A673 (cell line): ENCODE results near the gene RNU5D-1. TPM values are rescaled to one million over a fixed set of nuclear protein-coding genes. Genes with fewer than 3 reads are reported as not detected.

ENCODE experiments used
- BruUV-seq: library from RNA; stranded (reverse); fragments of 400-500 nt; replicated peaks from 2 replicates; lab custom pipeline; 2021; lab: Mats Ljungman, UMichigan
- CTCF ChIA-PET: fragments of 300-600 bp; sonication (Branson Sonifier 250); formaldehyde crosslinking; loops from one replicate; lab custom pipeline; 2022; ENCODE audit warnings: antibody characterized with exemption; lab: Charles Lee
- POLR2A ChIA-PET: fragments of 300-600 bp; sonication (Branson Sonifier 250); formaldehyde crosslinking; loops from one replicate; lab custom pipeline; 2022; ENCODE audit warnings: antibody characterized with exemption; ENCODE audit not compliant: low non-redundant PET; lab: Charles Lee
- DNase-seq: peaks from one replicate; pipeline ENCODE4 v3.0.0-alpha.2; 2015; ENCODE audit warnings: low spot score
- H3K27ac ChIP-seq: fragments of 200-600 bp; sonication (generic); 2 replicates; pipeline ENCODE4 v1.5.1; 2016; ENCODE audit warnings: mixed run types, low read depth, mild to moderate bottlenecking, mixed read lengths, antibody characterized with exemption, low read length; ENCODE audit not compliant: poor library complexity, severe bottlenecking
- H3K27me3 ChIP-seq: fragments of 200-600 bp; sonication (generic); replicated peaks from 2 replicates; pipeline ENCODE4 v1.6.1; 2017; ENCODE audit warnings: mixed run types, low read depth, mild to moderate bottlenecking, mixed read lengths, antibody characterized with exemption, low read length; ENCODE audit not compliant: insufficient read depth, poor library complexity
- H3K36me3 ChIP-seq: fragments of 200-600 bp; sonication (generic); 2 replicates; pipeline ENCODE4 v1.6.1; 2016; ENCODE audit warnings: mixed run types, mild to moderate bottlenecking, mixed read lengths, antibody characterized with exemption, low read length; ENCODE audit not compliant: insufficient read depth, poor library complexity, severe bottlenecking
- H3K4me1 ChIP-seq: fragments of 200-600 bp; sonication (generic); 2 replicates; pipeline ENCODE4 v1.6.1; 2017; ENCODE audit warnings: mixed run types, mild to moderate bottlenecking, mixed read lengths, antibody characterized with exemption, low read length; ENCODE audit not compliant: insufficient read depth, poor library complexity, severe bottlenecking
- H3K4me3 ChIP-seq: fragments of 200-600 bp; sonication (generic); 2 replicates; pipeline ENCODE4 v1.5.1; 2016; ENCODE audit warnings: low read depth, mixed run types, mild to moderate bottlenecking, mixed read lengths, low read length; ENCODE audit not compliant: poor library complexity, severe bottlenecking
- H3K9me3 ChIP-seq: fragments of 200-600 bp; sonication (generic); 2 replicates; pipeline ENCODE4 v1.6.1; 2016; ENCODE audit warnings: mixed run types, low read depth, mild to moderate bottlenecking, mixed read lengths, antibody characterized with exemption, low read length; ENCODE audit not compliant: poor library complexity, severe bottlenecking
- EZH2 ChIP-seq: fragments of 200-600 bp; sonication (generic); IDR thresholded peaks from 2 replicates; pipeline ENCODE4 v1.6.1; 2017; ENCODE audit warnings: borderline replicate concordance, low read depth, mild to moderate bottlenecking, mixed read lengths, antibody characterized with exemption, low read length; ENCODE audit not compliant: poor library complexity, severe bottlenecking
- intact Hi-C: fragments of 100-400 bp; cut with micrococcal nuclease; formaldehyde crosslinking; loops from one replicate; pipeline ENCODE4 v1.10.0; 2022; ENCODE audit not compliant: unreplicated experiment
- total RNA-seq: library from RNA; stranded (reverse); gene quantifications from 2 replicates; pipeline ENCODE4 v1.2.3, GENCODE V29; 2021
- TF ChIP-seq, protein P1 (sequence below): fragments of 300-800, 200-600 bp; sonication (generic); conservative IDR thresholded peaks from 2 replicates; pipeline ENCODE4 v1.5.1; 2017; ENCODE audit warnings: low read depth, mild to moderate bottlenecking, antibody characterized with exemption, low read length, moderate library complexity, mixed read lengths

RNU5D-1 gene
- total RNA-seq, 1 experiment from 2014 or later: not detected

DNA sequence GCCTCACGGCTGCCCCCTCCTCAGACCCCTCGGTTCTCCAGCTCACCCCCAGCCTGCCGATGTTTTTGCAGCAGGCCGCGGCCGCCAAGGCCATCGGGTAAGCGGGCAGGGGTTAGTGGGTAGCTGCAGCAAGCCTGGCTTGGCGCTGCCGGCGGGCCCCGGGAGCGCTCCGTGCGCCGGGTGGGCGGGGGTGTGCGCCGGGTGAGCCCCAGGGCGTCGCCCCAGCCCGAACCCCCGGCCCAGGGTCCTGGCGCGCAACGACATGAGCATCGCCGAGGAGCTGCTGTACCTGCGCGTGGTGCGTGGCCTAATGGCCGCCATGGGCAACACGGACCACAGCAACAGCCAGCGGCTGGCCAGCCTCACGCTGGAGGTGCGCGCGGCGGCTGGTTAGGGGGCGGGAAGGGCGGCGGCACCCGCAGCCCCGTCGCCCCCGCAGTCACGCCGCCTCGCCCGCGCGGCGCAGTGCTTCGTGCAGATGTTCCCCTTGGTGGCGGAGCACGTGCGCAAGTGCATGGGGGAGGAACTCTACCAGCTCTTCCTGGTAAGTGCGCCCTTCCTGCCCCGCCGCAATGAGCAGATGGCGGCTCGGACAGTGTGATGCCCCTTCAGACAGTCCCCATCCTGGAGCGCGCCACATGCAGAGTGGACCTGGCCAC lies 6.5 kb downstream of the RNU5D-1 start:
- BruUV-seq: no TSS peak
- Histone ChIP-seq H3K4me3 (no peak overlapping the region), H3K27ac (no peak overlapping the region), H3K36me3 (no peaks in the 10 kb centered on the region), H3K4me1 (peaks cover 8% of the 10 kb centered on the region), H3K27me3 (no peaks in the 10 kb centered on the region), H3K9me3 (no peaks in the 10 kb centered on the region)
- no peak for TF ChIP-seq EZH2
- CTCF ChIA-PET: no interaction called here
- no peak for DNase-seq
- intact Hi-C loops: no loop called here
- POLR2A ChIA-PET: no interaction called here

DNA sequence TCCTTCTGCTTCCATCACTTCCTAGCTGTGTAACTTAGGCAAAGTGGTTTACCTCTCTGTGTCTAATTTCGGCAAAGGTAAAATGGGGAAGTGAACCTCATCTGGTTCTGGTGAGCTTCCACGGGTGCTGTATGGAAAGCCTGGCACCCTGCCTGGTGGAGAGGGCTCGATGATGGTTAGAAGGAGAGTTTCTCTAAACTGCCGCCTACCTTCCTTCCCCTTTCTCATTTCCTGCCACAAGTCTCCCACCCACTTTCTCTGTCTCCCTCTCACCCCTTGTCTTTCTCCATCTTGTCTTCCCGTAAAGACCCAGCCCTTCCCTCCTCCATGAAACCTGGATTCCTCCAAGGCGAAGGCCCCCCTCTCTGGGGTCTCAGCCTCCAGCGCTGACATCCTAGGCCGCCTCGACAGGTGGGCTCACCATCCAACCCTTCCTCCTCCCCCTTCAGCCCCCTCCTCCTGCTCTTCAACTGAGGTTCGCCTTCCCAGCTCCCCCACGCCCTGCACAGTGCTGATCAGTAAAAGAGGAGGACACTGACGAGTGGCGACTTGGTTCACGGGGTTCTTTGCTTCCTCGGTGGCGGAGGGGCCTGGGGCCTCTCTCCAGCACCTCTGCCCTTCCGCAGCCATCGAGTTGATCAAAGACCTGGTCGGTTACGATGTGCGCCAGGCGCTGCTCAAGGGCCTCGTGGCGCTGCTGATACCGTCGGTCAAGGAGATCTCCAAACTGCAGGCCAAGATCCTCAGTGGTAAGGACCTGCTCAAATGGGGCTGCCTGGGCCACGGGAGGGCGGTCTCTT lies 7.3 kb downstream of the RNU5D-1 start:
- intact Hi-C loops: no loop called here
- H3K9me3 ChIP-seq: no peaks in the 10 kb centered on the region
- BruUV-seq: no TSS peak
- H3K4me1 ChIP-seq: peaks cover 3% of the 10 kb centered on the region
- no peak for DNase-seq
- H3K4me3 ChIP-seq: no peak overlapping the region
- TF ChIP-seq, protein P1, sequence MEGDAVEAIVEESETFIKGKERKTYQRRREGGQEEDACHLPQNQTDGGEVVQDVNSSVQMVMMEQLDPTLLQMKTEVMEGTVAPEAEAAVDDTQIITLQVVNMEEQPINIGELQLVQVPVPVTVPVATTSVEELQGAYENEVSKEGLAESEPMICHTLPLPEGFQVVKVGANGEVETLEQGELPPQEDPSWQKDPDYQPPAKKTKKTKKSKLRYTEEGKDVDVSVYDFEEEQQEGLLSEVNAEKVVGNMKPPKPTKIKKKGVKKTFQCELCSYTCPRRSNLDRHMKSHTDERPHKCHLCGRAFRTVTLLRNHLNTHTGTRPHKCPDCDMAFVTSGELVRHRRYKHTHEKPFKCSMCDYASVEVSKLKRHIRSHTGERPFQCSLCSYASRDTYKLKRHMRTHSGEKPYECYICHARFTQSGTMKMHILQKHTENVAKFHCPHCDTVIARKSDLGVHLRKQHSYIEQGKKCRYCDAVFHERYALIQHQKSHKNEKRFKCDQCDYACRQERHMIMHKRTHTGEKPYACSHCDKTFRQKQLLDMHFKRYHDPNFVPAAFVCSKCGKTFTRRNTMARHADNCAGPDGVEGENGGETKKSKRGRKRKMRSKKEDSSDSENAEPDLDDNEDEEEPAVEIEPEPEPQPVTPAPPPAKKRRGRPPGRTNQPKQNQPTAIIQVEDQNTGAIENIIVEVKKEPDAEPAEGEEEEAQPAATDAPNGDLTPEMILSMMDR: no peak
- TF ChIP-seq EZH2: no peak
- CTCF ChIA-PET: interaction anchor here (0.6 kb wide), 1 partner anchor 8 kb away, joined by 4 read pairs; no protein-coding TSS in a partner anchor
- no peak overlapping the region for H3K27ac ChIP-seq
- no peaks in the 10 kb centered on the region for H3K27me3 ChIP-seq
- POLR2A ChIA-PET: no interaction called here
- no peaks in the 10 kb centered on the region for H3K36me3 ChIP-seq

DNA sequence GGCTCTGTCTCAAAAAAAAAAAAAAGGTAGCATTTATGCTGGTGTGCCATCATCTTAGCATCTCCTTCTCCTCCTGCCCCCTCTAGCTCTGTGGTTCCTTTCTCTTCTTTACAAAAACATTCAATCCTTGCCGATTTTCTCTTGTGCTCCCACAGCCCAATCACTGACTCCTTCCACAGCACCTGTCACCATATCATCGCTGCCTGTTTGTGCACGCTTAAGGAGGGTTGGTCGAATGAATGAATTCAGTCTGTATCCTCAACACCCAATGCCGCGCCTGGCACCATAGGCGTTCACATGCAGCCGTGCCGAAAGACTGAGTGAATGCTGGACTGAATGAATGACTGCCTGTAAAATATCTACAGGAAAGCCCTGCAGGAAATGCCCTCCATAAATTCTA lies 7.9 kb downstream of the RNU5D-1 start:
- ChIA-PET POLR2A (no interaction called here), CTCF (interaction anchor here (0.6 kb wide), 1 partner anchor 8 kb away, joined by 4 read pairs; no protein-coding TSS in a partner anchor)
- Histone ChIP-seq H3K4me1 (peaks cover 3% of the 10 kb centered on the region), H3K27ac (no peak overlapping the region), H3K9me3 (no peaks in the 10 kb centered on the region), H3K4me3 (no peak overlapping the region), H3K27me3 (no peaks in the 10 kb centered on the region), H3K36me3 (no peaks in the 10 kb centered on the region)
- no peak for TF ChIP-seq EZH2
- TF ChIP-seq, protein P1: no peak
- no TSS peak for BruUV-seq
- no peak for DNase-seq
- intact Hi-C loops: no loop called here
